ENCODE results near the gene PSAP.
"Not testable (repeated sequence)": the region's sequence is repeated elsewhere in the genome, so short reads cannot be mapped to it uniquely, and the experiment has no call there.

PSAP gene

DNA sequence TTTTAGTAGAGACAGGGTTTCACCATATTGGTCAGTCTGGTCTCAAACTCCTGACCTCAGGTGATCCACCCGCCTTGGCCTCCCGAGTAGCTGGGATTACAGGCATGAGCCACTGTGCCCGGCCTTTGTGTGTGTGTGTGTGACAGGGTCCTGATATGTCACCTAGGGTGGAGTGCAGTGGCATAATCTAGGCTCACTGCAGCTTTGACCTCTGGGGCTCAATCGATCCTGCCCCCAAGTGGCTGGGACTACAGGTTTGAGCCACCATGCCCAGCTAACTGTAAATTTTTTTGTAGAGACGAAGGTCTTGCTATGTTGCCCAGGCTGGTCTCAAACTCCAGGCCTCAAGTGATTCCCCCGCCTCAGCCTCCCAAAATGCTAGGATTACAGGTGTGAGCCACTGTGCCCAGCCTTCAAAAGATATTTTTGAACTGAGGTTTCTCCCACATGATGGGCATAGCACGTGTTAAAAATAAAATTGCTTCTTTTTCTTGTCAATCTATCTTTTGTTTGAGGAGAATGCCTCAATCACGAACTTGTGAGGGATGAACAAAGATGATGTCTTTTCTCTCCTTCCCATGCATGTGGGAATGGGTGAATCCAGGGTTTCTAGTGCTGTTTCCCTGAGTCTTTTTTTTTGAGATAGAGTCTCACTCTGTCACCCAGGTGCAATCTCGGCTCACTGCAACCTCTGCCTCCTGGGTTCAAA is 30.8 kb upstream of the PSAP start:
- H2AFZ ChIP-seq (ENCODE audit: low read depth, low read length), result no peak overlapping the region
- H2BK120ac ChIP-seq (ENCODE audit: low read depth, low read length), result no peak overlapping the region
- H3K79me1 ChIP-seq (replicated peaks; ENCODE audit: low read length, poor library complexity, severe bottlenecking), result no peaks in the 10 kb centered on the region
- no peak overlapping the region for H2BK15ac ChIP-seq (ENCODE audit: low read depth, poor library complexity, severe bottlenecking)
- no peak overlapping the region for H3K14ac ChIP-seq (ENCODE audit: low read length in 2 of 2)
- no peak overlapping the region for H2AK5ac ChIP-seq (ENCODE audit: low read length, severe bottlenecking)
- no peak overlapping the region for H3K9ac ChIP-seq (ENCODE audit: low read length)
- H3K23ac ChIP-seq (ENCODE audit: low read length in 2 of 2), result no peak overlapping the region
- DNase-seq, result no peak
- no peak overlapping the region for H3K18ac ChIP-seq (ENCODE audit: low read depth in 1 of 2, low read length in 2 of 2)
- H3K27ac ChIP-seq (ENCODE audit: low read length, poor library complexity, severe bottlenecking), result no peak overlapping the region
- H3K9me3 ChIP-seq (ENCODE audit: control insufficient read depth, low read length), result no peaks in the 10 kb centered on the region
- no peak overlapping the region for H2BK12ac ChIP-seq (ENCODE audit: low read length in 2 of 2)
- H4K91ac ChIP-seq (ENCODE audit: low read length), result no peak overlapping the region
- no peak overlapping the region for H3K4me2 ChIP-seq (ENCODE audit: low read length, poor library complexity, severe bottlenecking)
- H3K4me3 ChIP-seq (ENCODE audit: insufficient read depth in 1 of 2, low read depth in 1 of 2, low read length in 2 of 2), result no peak overlapping the region
- 90% methylated on average over 9 of the region's 9 CpGs for WGBS
- H3K27me3 ChIP-seq (ENCODE audit: control insufficient read depth in 1 of 2, insufficient read depth in 1 of 2, low read length in 2 of 2), result peaks cover 0 to 16% of the 10 kb centered on the region in 2 experiments
- no peak overlapping the region for H3K4ac ChIP-seq (ENCODE audit: low read depth in 1 of 2, low read length in 2 of 2)
- peaks cover 3% of the 10 kb centered on the region for H3K4me1 ChIP-seq (ENCODE audit: control insufficient read depth, insufficient read depth, low read depth, low read length)
- no peaks in the 10 kb centered on the region for H3K36me3 ChIP-seq (ENCODE audit: control insufficient read depth in 1 of 2, insufficient read depth in 2 of 2, low read depth in 1 of 2, low read length in 2 of 2)
- no peak overlapping the region for H2BK5ac ChIP-seq (ENCODE audit: low read depth, low read length, poor library complexity, severe bottlenecking)
- no peak overlapping the region for H4K8ac ChIP-seq (ENCODE audit: low read length)

DNA sequence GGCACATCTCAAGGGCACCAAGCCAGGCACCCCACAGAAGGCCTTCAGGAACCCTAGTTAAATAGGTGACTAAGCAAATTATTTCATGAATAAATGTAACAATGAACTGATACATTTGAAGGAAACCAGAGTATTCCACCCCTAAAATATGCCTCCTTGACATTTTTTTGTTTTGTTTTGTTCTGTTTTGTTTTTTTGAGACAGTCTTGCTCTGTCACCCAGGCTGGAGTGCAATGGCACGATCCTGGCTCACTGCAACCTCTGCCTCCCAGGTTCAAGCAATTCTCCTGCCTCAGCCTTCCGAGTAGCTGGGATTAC is 30.2 kb upstream of the PSAP start:
- WGBS, result 94% methylated on average over 2 of the region's 2 CpGs
- H3K36me3 ChIP-seq (ENCODE audit: control insufficient read depth in 1 of 2, insufficient read depth in 2 of 2, low read depth in 1 of 2, low read length in 2 of 2); H3K4me3 ChIP-seq (ENCODE audit: insufficient read depth in 1 of 2, low read depth in 1 of 2, low read length in 2 of 2); H4K8ac ChIP-seq (ENCODE audit: low read length); H3K79me1 ChIP-seq (replicated peaks; ENCODE audit: low read length, poor library complexity, severe bottlenecking); DNase-seq; H3K14ac ChIP-seq (ENCODE audit: low read length in 2 of 2); H3K18ac ChIP-seq (ENCODE audit: low read depth in 1 of 2, low read length in 2 of 2); H3K27ac ChIP-seq (ENCODE audit: low read length, poor library complexity, severe bottlenecking); H4K91ac ChIP-seq (ENCODE audit: low read length); H3K9me3 ChIP-seq (ENCODE audit: control insufficient read depth, low read length); H2BK5ac ChIP-seq (ENCODE audit: low read depth, low read length, poor library complexity, severe bottlenecking); H2BK15ac ChIP-seq (ENCODE audit: low read depth, poor library complexity, severe bottlenecking); H3K23ac ChIP-seq (ENCODE audit: low read length in 2 of 2); H2AK5ac ChIP-seq (ENCODE audit: low read length, severe bottlenecking); H2BK12ac ChIP-seq (ENCODE audit: low read length in 2 of 2); H3K9ac ChIP-seq (ENCODE audit: low read length); H3K4me1 ChIP-seq (ENCODE audit: control insufficient read depth, insufficient read depth, low read depth, low read length); H3K4me2 ChIP-seq (ENCODE audit: low read length, poor library complexity, severe bottlenecking); H2AFZ ChIP-seq (ENCODE audit: low read depth, low read length); H3K4ac ChIP-seq (ENCODE audit: low read depth in 1 of 2, low read length in 2 of 2); H2BK120ac ChIP-seq (ENCODE audit: low read depth, low read length): not testable (repeated sequence)
- peaks cover 0 to 16% of the 10 kb centered on the region in 2 experiments for H3K27me3 ChIP-seq (ENCODE audit: control insufficient read depth in 1 of 2, insufficient read depth in 1 of 2, low read length in 2 of 2)

DNA sequence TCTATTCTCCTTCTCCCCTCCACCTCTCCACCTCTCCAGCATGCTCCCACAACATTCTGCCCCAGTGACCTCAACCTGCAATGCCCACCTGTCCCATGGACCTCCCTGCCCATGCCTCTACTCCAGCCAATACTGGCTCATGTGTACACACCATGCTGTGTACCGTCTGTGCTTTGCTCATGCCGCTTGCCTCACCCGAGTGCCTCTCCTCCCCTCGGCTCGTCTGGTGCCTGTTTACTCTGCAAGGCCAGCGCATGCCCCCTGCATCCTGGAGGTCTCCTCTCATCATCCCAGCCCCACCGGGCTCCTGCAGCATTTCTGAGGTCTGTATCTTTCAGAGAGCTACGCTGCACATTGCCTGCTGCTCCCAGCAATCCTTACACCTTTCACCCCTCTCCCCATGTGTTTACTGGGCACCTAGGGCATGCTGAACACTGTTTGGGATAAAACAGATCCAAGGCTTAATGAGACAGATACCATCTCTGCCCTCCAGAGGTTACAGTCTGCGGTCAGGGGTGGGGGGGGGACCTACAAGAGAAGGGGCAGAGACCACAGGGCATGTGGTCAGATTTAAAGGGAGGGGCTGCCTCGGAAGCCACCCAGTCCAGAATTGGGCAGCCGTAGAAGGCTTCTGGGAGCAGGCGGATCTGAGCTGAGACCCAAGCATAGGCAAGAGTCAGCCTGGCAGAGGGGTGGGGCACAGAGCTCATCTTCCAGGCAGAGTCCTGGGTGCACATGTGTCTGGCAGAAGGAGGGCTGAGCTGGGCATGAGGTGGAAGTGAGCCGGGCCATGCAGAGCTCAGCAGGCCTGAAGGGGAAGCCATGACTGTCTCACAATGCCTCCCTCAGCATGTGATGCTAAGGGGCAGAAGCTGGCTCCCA is 29.6 kb upstream of the PSAP start:
- no peak overlapping the region for H2BK15ac ChIP-seq (ENCODE audit: low read depth, poor library complexity, severe bottlenecking)
- no peaks in the 10 kb centered on the region for H3K9me3 ChIP-seq (ENCODE audit: control insufficient read depth, low read length)
- H2AK5ac ChIP-seq (ENCODE audit: low read length, severe bottlenecking), result no peak overlapping the region
- H3K27ac ChIP-seq (ENCODE audit: low read length, poor library complexity, severe bottlenecking), result no peak overlapping the region
- no peak for DNase-seq
- no peak overlapping the region for H2BK5ac ChIP-seq (ENCODE audit: low read depth, low read length, poor library complexity, severe bottlenecking)
- H4K8ac ChIP-seq (ENCODE audit: low read length), result no peak overlapping the region
- peaks cover 3% of the 10 kb centered on the region for H3K4me1 ChIP-seq (ENCODE audit: control insufficient read depth, insufficient read depth, low read depth, low read length)
- peak overlapping the region in 1 of 2 experiments; percentile 18 for H3K14ac ChIP-seq (ENCODE audit: low read length in 2 of 2)
- H3K4me3 ChIP-seq (ENCODE audit: insufficient read depth in 1 of 2, low read depth in 1 of 2, low read length in 2 of 2), result no peak overlapping the region
- no peak overlapping the region for H4K91ac ChIP-seq (ENCODE audit: low read length)
- no peak overlapping the region for H3K9ac ChIP-seq (ENCODE audit: low read length)
- peaks cover 0 to 16% of the 10 kb centered on the region in 2 experiments for H3K27me3 ChIP-seq (ENCODE audit: control insufficient read depth in 1 of 2, insufficient read depth in 1 of 2, low read length in 2 of 2)
- WGBS, result 93% methylated on average over 13 of the region's 13 CpGs
- no peak overlapping the region for H3K4me2 ChIP-seq (ENCODE audit: low read length, poor library complexity, severe bottlenecking)
- no peak overlapping the region for H2BK12ac ChIP-seq (ENCODE audit: low read length in 2 of 2)
- H3K18ac ChIP-seq (ENCODE audit: low read depth in 1 of 2, low read length in 2 of 2), result no peak overlapping the region
- H3K36me3 ChIP-seq (ENCODE audit: control insufficient read depth in 1 of 2, insufficient read depth in 2 of 2, low read depth in 1 of 2, low read length in 2 of 2), result no peaks in the 10 kb centered on the region
- no peak overlapping the region for H2BK120ac ChIP-seq (ENCODE audit: low read depth, low read length)
- no peak overlapping the region for H3K4ac ChIP-seq (ENCODE audit: low read depth in 1 of 2, low read length in 2 of 2)
- H3K23ac ChIP-seq (ENCODE audit: low read length in 2 of 2), result no peak overlapping the region
- no peak overlapping the region for H2AFZ ChIP-seq (ENCODE audit: low read depth, low read length)
- H3K79me1 ChIP-seq (replicated peaks; ENCODE audit: low read length, poor library complexity, severe bottlenecking), result no peaks in the 10 kb centered on the region

DNA sequence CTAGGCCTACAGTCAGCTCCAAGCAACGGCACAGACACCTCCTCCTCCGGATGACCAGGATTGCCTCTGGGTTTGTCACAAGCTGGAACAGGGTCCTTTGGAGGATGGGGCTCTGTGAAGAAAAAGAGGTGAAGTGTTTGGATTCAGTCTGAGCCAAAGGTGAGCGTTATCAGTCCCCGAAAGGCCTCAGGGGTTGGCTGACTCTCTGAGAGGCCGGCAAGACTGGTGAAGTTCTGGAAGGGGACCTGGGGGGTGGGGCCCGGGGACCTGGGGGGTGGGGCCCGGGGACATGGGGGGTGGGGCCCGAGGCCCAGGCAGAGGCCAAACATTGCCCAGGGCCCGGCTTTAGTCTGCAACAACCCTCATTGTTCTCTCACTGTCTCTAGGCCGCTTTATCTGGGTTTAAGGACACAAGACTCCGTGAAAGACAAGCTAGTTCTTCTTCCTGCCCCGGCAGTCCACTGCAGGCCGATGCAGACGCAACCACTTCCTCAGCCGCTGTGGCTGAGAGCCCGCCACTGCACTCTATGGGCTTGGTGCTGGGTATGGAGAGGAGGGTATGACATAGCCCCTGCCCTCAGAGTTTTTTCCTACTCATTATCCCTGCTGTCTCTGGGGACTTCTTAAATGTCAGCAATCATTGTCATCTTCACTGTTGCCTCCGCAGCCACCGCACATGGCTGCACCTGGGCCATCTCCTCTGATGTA is 27.4 kb upstream of the PSAP start:
- no peak overlapping the region for H2BK5ac ChIP-seq (ENCODE audit: low read depth, low read length, poor library complexity, severe bottlenecking)
- no peak overlapping the region for H3K14ac ChIP-seq (ENCODE audit: low read length in 2 of 2)
- H4K8ac ChIP-seq (ENCODE audit: low read length), result peak overlapping the region; percentile 55
- H4K91ac ChIP-seq (ENCODE audit: low read length), result no peak overlapping the region
- no peak overlapping the region for H3K4me2 ChIP-seq (ENCODE audit: low read length, poor library complexity, severe bottlenecking)
- H3K23ac ChIP-seq (ENCODE audit: low read length in 2 of 2), result no peak overlapping the region
- no peak overlapping the region for H3K4me3 ChIP-seq (ENCODE audit: insufficient read depth in 1 of 2, low read depth in 1 of 2, low read length in 2 of 2)
- H2AFZ ChIP-seq (ENCODE audit: low read depth, low read length), result peak overlapping the region; percentile 64
- H3K18ac ChIP-seq (ENCODE audit: low read depth in 1 of 2, low read length in 2 of 2), result no peak overlapping the region
- no peak for DNase-seq
- no peak overlapping the region for H3K27ac ChIP-seq (ENCODE audit: low read length, poor library complexity, severe bottlenecking)
- H2BK15ac ChIP-seq (ENCODE audit: low read depth, poor library complexity, severe bottlenecking), result no peak overlapping the region
- H2BK120ac ChIP-seq (ENCODE audit: low read depth, low read length), result no peak overlapping the region
- peaks cover 3% of the 10 kb centered on the region for H3K4me1 ChIP-seq (ENCODE audit: control insufficient read depth, insufficient read depth, low read depth, low read length)
- 63% methylated on average over 12 of the region's 18 CpGs for WGBS
- H3K4ac ChIP-seq (ENCODE audit: low read depth in 1 of 2, low read length in 2 of 2), result no peak overlapping the region
- no peaks in the 10 kb centered on the region for H3K79me1 ChIP-seq (replicated peaks; ENCODE audit: low read length, poor library complexity, severe bottlenecking)
- no peak overlapping the region for H2AK5ac ChIP-seq (ENCODE audit: low read length, severe bottlenecking)
- peaks cover 0 to 16% of the 10 kb centered on the region in 2 experiments for H3K27me3 ChIP-seq (ENCODE audit: control insufficient read depth in 1 of 2, insufficient read depth in 1 of 2, low read length in 2 of 2)
- H3K9ac ChIP-seq (ENCODE audit: low read length), result no peak overlapping the region
- no peak overlapping the region for H2BK12ac ChIP-seq (ENCODE audit: low read length in 2 of 2)
- no peaks in the 10 kb centered on the region for H3K9me3 ChIP-seq (ENCODE audit: control insufficient read depth, low read length)
- H3K36me3 ChIP-seq (ENCODE audit: control insufficient read depth in 1 of 2, insufficient read depth in 2 of 2, low read depth in 1 of 2, low read length in 2 of 2), result no peaks in the 10 kb centered on the region

All from mesenchymal stem cell (in vitro differentiated cells and primary cell).